DOHH2 (cell line): ENCODE results near the gene PDE4B.

Experiments used
- EZH2phosphoT487 ChIP-seq: fragments of 200-600 bp; sonication (generic); IDR thresholded peaks from 2 replicates; pipeline ENCODE4 v1.6.1; 2017; ENCODE audit warnings: borderline replicate concordance, mild to moderate bottlenecking, antibody characterized with exemption, low read length, moderate library complexity, mixed read lengths
- TF ChIP-seq, protein P1 (sequence below): fragments of 200-600 bp; sonication (generic); IDR thresholded peaks from one replicate; pipeline ENCODE4 v1.5.1; 2014; ENCODE audit warnings: antibody characterized with exemption, mild to moderate bottlenecking, low read depth, low read length; ENCODE audit not compliant: poor library complexity, severe bottlenecking

DNA sequence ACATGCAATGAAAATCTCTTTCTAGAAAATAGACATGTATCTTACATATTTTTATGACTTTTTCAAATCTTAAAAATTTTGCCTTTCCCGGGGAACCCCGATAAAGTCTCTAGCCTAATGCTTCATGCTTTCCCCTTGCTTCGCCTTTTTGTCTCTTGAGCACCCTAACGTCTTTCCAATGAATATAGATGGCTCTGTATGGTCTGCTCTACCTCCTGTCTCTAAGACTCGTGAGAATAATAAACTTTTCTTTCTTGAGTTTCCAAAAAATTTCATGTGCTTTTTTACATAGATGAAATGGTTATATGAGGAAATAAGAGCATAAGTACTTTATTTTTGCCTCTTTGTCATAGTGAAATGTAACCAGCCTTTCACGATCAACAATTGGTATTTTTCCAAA, 202.6 kb downstream of the PDE4B start:
- TF ChIP-seq, protein P1, sequence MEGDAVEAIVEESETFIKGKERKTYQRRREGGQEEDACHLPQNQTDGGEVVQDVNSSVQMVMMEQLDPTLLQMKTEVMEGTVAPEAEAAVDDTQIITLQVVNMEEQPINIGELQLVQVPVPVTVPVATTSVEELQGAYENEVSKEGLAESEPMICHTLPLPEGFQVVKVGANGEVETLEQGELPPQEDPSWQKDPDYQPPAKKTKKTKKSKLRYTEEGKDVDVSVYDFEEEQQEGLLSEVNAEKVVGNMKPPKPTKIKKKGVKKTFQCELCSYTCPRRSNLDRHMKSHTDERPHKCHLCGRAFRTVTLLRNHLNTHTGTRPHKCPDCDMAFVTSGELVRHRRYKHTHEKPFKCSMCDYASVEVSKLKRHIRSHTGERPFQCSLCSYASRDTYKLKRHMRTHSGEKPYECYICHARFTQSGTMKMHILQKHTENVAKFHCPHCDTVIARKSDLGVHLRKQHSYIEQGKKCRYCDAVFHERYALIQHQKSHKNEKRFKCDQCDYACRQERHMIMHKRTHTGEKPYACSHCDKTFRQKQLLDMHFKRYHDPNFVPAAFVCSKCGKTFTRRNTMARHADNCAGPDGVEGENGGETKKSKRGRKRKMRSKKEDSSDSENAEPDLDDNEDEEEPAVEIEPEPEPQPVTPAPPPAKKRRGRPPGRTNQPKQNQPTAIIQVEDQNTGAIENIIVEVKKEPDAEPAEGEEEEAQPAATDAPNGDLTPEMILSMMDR: no peak
- TF ChIP-seq EZH2phosphoT487: no peak
